Keratinocyte (primary cell): ENCODE data around the gene EN2. TPM values are rescaled to one million over a fixed set of nuclear protein-coding genes. Genes with fewer than 3 reads are reported as not detected.

Experiments
- DNase-seq: peaks from one replicate; pipeline ENCODE4 v3.0.0-alpha.2; 2011; ENCODE audit warnings: low read depth, missing footprints, low spot score
- FAIRE-seq: peaks from 2 replicates; lab custom pipeline; 2011; peaks lifted over from hg19 to GRCh38; lab: Jason Lieb, UNC
- H2AFZ ChIP-seq: 2 replicates; pipeline ENCODE4 v1.6.0; 2012; ENCODE audit warnings: low read length, control low read depth, inconsistent platforms; ENCODE audit not compliant: control insufficient read depth
- H3K27ac ChIP-seq: 2 replicates; pipeline ENCODE4 v1.5.1; 2011; ENCODE audit warnings: low read length; ENCODE audit not compliant: control insufficient read depth, insufficient read depth
- H3K27me3 ChIP-seq: 3 replicates; pipeline ENCODE4 v1.6.0; 2011; ENCODE audit warnings: low read length; ENCODE audit not compliant: control insufficient read depth, insufficient read depth; ENCODE audit errors: extremely low read depth
- H3K36me3 ChIP-seq, 2 experiments: 2 replicates in 1 of 2; 3 replicates in 1 of 2; pipeline ENCODE4 v1.5.1; 2011; ENCODE audit warnings: low read length in 2 of 2, mild to moderate bottlenecking in 1 of 2; ENCODE audit not compliant: control insufficient read depth in 2 of 2, insufficient read depth in 2 of 2; ENCODE audit errors: extremely low read depth in 1 of 2
- H3K4me1 ChIP-seq: 3 replicates; pipeline ENCODE4 v1.5.1; 2011; ENCODE audit warnings: low read length; ENCODE audit not compliant: control insufficient read depth, insufficient read depth; ENCODE audit errors: extremely low read depth
- H3K4me2 ChIP-seq: 3 replicates; pipeline ENCODE4 v1.6.0; 2011; ENCODE audit warnings: low read depth, low read length; ENCODE audit not compliant: control insufficient read depth, insufficient read depth; ENCODE audit errors: extremely low read depth
- H3K4me3 ChIP-seq, 3 experiments: fragments of 200-600 bp in 1 of 3; sonication (generic) in 1 of 3; 2 replicates in 2 of 3; 3 replicates in 1 of 3; pipeline ENCODE4 v1.5.1; 2011 to 2016; ENCODE audit warnings: low read length in 3 of 3, mild to moderate bottlenecking in 3 of 3, control low read depth in 2 of 3, inconsistent platforms in 1 of 3, low read depth in 1 of 3, mixed read lengths in 1 of 3, mixed run types in 1 of 3, moderate library complexity in 1 of 3; ENCODE audit not compliant: control insufficient read depth in 2 of 3, insufficient read depth in 2 of 3; ENCODE audit errors: extremely low read depth in 1 of 3
- H3K79me2 ChIP-seq: 2 replicates; pipeline ENCODE4 v1.6.0; 2012; ENCODE audit warnings: low read length; ENCODE audit not compliant: control insufficient read depth, insufficient read depth
- H3K9ac ChIP-seq: 3 replicates; pipeline ENCODE4 v1.6.0; 2011; ENCODE audit warnings: low read length; ENCODE audit not compliant: control insufficient read depth, insufficient read depth; ENCODE audit errors: extremely low read depth
- H3K9me1 ChIP-seq: 3 replicates; pipeline ENCODE4 v1.6.0; 2011; ENCODE audit warnings: low read length; ENCODE audit not compliant: control insufficient read depth, insufficient read depth; ENCODE audit errors: extremely low read depth
- H3K9me3 ChIP-seq: 2 replicates; pipeline ENCODE4 v1.5.1; 2012; ENCODE audit warnings: low read depth, low read length; ENCODE audit not compliant: control insufficient read depth
- H4K20me1 ChIP-seq: 3 replicates; pipeline ENCODE4 v1.6.0; 2011; ENCODE audit warnings: low read length; ENCODE audit not compliant: control insufficient read depth, insufficient read depth; ENCODE audit errors: extremely low read depth
- EZH2 ChIP-seq: IDR thresholded peaks from one replicate; pipeline ENCODE4 v1.6.1; 2012; ENCODE audit warnings: inconsistent platforms, mild to moderate bottlenecking, low read length, moderate library complexity
- dilution Hi-C: fragments of 300-500 bp; cut with MboI; formaldehyde crosslinking; loops from one replicate; pipeline ENCODE4 v1.7.0; 2020; ENCODE audit warnings: low sequenced_read_pairs; ENCODE audit not compliant: extremely low pct_ligation_motif_present
- polyA plus RNA-seq, 5 experiments: library from polyadenylated mRNA; depleted of rRNA in 3 of 5; stranded (reverse) in 3 of 5; stranded (forward) in 1 of 5; unstranded in 1 of 5; fragments of >200 nt; gene quantifications; 1 replicate in 1 of 5; 2 replicates in 3 of 5; 3 replicates in 1 of 5; pipeline versions ENCODE4 v1.2.1 to v1.2.3, GENCODE V29; 2011 to 2012; ENCODE audit warnings: missing spikeins in 2 of 5, low read depth in 1 of 5, low replicate concordance in 1 of 5
- TF ChIP-seq, protein P1 (sequence below), 3 experiments: IDR thresholded peaks in 1 of 3; conservative IDR thresholded peaks in 1 of 3; optimal IDR thresholded peaks in 1 of 3; 2 replicates in 2 of 3; 3 replicates in 1 of 3; pipeline versions ENCODE3 to v1.5.1; 2011; ENCODE audit warnings: low read length in 3 of 3, mild to moderate bottlenecking in 3 of 3, moderate library complexity in 2 of 3, control low read depth in 1 of 3, inconsistent platforms in 1 of 3; ENCODE audit not compliant: insufficient read depth in 2 of 3; ENCODE audit errors: extremely low read depth in 1 of 3

Gene EN2
- polyA plus RNA-seq, 1 donor (not counting 4 experiments of a cell fraction or from before 2014, with no cell fraction given) = 0.05 TPM

- H3K79me2 ChIP-seq = no peaks in the 10 kb centered on the region
- H3K4me1 ChIP-seq = no peaks in the 10 kb centered on the region
- H3K36me3 ChIP-seq = no peaks in the 10 kb centered on the region
- peak overlapping the region; percentile 82 for H3K4me2 ChIP-seq
- FAIRE-seq (no peak), DNase-seq (no peak)
- H3K9me1 ChIP-seq = no peaks in the 10 kb centered on the region
- peaks cover 4% of the 10 kb centered on the region for H4K20me1 ChIP-seq
- H3K4me3 ChIP-seq = peak overlapping the region; percentile 40 to 67 (median 55)
- H3K27me3 ChIP-seq = peaks cover 97% of the 10 kb centered on the region
- H2AFZ ChIP-seq = peak overlapping the region; percentile 68
- TF ChIP-seq EZH2 = peak; percentile 98
- TF ChIP-seq, protein P1, sequence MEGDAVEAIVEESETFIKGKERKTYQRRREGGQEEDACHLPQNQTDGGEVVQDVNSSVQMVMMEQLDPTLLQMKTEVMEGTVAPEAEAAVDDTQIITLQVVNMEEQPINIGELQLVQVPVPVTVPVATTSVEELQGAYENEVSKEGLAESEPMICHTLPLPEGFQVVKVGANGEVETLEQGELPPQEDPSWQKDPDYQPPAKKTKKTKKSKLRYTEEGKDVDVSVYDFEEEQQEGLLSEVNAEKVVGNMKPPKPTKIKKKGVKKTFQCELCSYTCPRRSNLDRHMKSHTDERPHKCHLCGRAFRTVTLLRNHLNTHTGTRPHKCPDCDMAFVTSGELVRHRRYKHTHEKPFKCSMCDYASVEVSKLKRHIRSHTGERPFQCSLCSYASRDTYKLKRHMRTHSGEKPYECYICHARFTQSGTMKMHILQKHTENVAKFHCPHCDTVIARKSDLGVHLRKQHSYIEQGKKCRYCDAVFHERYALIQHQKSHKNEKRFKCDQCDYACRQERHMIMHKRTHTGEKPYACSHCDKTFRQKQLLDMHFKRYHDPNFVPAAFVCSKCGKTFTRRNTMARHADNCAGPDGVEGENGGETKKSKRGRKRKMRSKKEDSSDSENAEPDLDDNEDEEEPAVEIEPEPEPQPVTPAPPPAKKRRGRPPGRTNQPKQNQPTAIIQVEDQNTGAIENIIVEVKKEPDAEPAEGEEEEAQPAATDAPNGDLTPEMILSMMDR (optimal IDR thresholded peaks at IDR 0.05 in 1 of 3, IDR thresholded peaks at IDR 0.05 in 1 of 3, conservative IDR thresholded peaks at IDR 0.05 in 1 of 3; ENCODE audit: extremely low read depth in 1 of 3, insufficient read depth in 2 of 3, low read length in 3 of 3) = no peak
- H3K9me3 ChIP-seq = no peaks in the 10 kb centered on the region
- H3K9ac ChIP-seq = no peak overlapping the region
- H3K27ac ChIP-seq = no peak overlapping the region
- dilution Hi-C loops = no loop called here
These were observed 988 bp upstream of the EN2 start for GRCh38 chr7:155456738-155457543.

- H3K4me1 ChIP-seq = no peaks in the 10 kb centered on the region
- DNase-seq = no peak
- no peaks in the 10 kb centered on the region for H3K9me1 ChIP-seq
- FAIRE-seq = no peak
- peaks cover 97% of the 10 kb centered on the region for H3K27me3 ChIP-seq
- no peaks in the 10 kb centered on the region for H3K79me2 ChIP-seq
- dilution Hi-C loops = no loop called here
- no peaks in the 10 kb centered on the region for H3K36me3 ChIP-seq
- peak overlapping the region; percentile 82 for H3K4me2 ChIP-seq
- peak overlapping the region; percentile 40 to 67 (median 55) for H3K4me3 ChIP-seq
- H4K20me1 ChIP-seq = peaks cover 4% of the 10 kb centered on the region
- TF ChIP-seq EZH2 = no peak
- TF ChIP-seq, protein P1 (optimal IDR thresholded peaks at IDR 0.05 in 1 of 3, IDR thresholded peaks at IDR 0.05 in 1 of 3, conservative IDR thresholded peaks at IDR 0.05 in 1 of 3; ENCODE audit: extremely low read depth in 1 of 3, insufficient read depth in 2 of 3, low read length in 3 of 3) = no peak
- H3K9me3 ChIP-seq = no peaks in the 10 kb centered on the region
- no peak overlapping the region for H3K27ac ChIP-seq
- H2AFZ ChIP-seq = no peak overlapping the region
- H3K9ac ChIP-seq = no peak overlapping the region
These were observed 302 bp upstream of the EN2 start for GRCh38 chr7:155457544-155458110.
